Dedifferentiated amniotic fluid mesenchymal stem cell (primary cell): ENCODE results near the gene MDFI.
A peak's percentile ranks its signal among the peaks of the same experiment; 100 is the strongest.

Experiments
- DNase-seq: peaks from one replicate; pipeline ENCODE4 v3.0.0-alpha.2; 2016; ENCODE audit errors: extremely low spot score

The MDFI gene, protein sequence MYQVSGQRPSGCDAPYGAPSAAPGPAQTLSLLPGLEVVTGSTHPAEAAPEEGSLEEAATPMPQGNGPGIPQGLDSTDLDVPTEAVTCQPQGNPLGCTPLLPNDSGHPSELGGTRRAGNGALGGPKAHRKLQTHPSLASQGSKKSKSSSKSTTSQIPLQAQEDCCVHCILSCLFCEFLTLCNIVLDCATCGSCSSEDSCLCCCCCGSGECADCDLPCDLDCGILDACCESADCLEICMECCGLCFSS

DNA sequence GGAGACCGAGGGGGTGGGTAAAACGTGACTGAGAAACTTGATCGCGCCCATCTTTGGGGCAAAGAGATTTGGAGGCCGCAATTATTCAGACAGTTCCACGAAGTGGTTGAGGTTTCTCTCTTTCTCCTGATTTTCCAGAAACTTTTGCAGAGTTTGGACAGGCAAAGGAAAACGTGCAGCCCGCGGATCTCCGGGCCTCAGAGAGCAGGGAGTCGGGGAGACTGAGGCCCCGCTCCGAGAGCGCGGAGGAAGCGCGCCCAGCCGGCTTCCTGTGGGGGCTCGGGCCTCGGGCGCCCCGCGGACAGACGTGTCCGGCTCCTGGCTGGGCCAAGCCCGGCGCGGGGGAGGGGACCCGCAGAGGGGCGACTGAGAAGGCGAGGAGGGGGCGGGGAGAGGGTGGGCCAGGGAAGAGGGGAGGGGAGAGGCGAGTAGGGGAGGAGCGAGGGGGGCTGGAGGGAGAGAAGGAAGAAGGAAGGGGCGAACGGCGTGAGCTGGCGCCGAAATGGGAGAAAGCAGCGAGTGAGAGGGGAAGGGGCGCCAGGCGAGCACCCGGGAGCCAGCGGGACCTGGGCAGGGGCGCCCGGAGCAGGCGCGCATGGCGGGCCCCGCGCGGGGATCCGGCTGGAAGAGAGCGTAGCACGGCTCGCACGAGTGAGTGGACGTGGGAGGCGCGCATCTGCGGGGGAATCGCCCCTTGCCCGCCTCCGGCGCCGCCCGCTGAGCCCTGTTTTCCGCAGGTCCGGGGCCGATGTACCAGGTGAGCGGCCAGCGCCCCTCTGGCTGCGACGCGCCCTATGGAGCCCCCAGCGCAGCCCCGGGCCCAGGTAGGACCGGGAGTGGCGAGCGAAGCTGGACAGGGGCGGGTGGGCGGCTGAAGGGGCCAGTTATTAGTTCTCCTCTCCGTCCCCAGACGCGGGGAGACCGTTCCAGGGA is at the start of gene MDFI:
MDFI (plus strand) TSS at position 467 of the 933 bp plus-strand sequence; CDS start at position 749, 282 bp downstream.
- no peak for DNase-seq

GRCh38 chr6:41589223-41589622 is 49.0 kb upstream of the MDFI start:
- DNase-seq, result no peak

- DNase-seq, result no peak
Measured at GRCh38 chr6:41589636-41590622, 48.3 kb upstream of the MDFI start.

DNA sequence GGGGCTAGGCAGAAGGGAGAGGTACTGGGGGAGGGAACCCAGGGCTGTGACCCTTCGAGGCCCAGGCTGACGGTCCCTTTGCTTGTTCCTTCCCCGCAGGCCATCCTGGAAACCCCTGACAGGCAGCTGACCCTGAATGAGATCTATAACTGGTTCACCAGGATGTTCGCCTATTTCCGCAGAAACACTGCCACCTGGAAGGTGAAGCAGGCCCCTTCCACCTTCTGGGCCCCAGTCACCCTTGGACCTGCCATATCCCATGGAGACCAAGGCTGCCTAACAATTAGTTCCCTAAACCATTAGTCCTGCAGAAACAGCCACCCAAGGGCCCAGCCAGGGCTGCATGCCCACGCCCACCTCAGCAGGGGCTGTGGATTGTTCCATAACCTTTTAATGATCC is 47.1 kb upstream of the MDFI start:
- no peak for DNase-seq

DNA sequence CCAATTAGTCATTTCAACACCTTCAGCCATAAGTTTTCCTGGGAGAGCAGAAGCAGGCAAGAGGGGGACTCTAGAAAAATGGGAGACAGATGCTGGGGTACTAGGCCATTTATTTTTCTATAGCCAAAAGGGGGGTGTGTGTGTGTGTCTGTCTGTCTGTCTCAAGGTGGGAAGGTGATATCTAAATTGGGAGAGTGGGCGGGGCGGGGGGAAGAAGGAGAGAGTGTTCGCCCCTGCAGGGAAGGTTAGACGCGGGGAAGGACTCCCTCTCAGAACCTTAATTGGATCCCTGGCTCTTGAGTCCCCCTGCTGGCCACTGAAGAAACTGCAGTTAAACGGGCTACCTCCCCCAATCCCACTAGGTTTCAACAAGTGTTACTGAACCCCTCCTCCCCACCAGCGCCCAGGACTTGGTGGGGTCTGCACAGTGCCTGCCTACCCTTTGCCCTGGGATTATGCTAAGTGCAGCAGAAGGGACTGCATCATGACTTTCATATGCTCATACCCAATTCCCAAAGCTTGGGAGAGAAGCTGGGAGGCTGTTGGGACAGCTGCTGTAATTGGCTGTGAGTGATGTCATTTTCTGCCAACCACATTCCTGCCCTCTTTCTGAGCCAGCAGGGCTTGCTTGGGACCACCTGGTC is 46.3 kb upstream of the MDFI start:
- peak; percentile 46 for DNase-seq

DNA sequence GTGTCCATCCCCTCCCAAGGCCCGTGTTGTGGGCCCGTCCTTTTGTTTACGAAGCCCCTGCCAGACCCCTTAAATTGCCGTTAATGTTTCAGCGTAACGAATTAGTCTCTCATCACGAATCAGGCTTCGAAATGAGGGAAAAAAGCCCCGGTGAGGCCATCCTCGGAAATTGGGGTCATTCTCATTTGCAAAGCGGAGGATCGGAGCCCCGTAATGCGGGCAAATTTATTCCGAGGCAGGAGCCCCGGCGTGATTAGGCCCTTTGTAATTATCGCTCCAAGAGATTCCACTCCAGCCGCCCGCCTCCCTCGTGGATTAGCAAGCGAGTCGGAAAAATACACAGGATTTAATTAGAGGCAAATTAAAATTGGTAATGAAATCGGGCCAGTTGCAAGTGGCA is 44.9 kb upstream of the MDFI start:
- no peak for DNase-seq

- DNase-seq, result no peak
Measured at GRCh38 chr6:41593839-41594238, 44.4 kb upstream of the MDFI start.

- DNase-seq, result no peak
Measured at GRCh38 chr6:41594326-41594725, 43.9 kb upstream of the MDFI start.

DNA sequence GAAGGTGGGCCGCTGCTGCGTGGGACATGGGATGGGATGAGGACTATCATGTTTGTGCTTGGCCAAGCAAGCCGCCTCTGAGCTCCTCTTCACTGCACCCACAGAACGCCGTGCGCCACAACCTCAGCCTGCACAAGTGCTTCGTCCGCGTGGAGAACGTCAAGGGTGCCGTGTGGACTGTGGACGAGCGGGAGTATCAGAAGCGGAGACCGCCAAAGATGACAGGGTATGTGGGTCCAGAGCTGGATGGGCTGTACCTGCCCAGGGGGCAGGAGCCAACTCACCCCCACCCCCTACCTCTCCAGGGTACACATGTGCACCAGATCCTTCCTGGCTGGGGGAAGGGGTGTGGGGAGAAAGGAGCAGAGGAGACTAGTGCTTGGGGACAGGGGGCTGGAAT is 43.5 kb upstream of the MDFI start:
- no peak for DNase-seq

DNA sequence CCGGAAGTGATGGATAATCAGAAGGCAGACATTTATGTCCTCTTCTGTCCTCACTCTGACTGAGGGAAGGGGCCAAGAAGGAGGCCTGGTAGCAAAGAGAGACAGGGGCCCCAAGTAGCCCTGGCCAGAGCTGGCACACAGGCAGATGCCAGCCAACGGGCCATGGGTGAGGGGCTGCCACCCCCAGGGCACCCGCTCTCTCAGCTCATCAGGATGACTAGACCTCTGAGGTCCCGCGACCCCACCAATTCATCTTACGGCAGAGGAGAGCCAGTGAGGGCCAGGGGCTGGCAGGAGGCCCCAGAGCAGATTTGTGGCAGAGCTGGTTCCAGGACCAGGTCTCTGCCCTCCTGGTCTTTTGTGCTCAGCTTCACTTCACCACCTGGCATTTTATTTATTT is 43.1 kb upstream of the MDFI start:
- DNase-seq, result no peak

DNA sequence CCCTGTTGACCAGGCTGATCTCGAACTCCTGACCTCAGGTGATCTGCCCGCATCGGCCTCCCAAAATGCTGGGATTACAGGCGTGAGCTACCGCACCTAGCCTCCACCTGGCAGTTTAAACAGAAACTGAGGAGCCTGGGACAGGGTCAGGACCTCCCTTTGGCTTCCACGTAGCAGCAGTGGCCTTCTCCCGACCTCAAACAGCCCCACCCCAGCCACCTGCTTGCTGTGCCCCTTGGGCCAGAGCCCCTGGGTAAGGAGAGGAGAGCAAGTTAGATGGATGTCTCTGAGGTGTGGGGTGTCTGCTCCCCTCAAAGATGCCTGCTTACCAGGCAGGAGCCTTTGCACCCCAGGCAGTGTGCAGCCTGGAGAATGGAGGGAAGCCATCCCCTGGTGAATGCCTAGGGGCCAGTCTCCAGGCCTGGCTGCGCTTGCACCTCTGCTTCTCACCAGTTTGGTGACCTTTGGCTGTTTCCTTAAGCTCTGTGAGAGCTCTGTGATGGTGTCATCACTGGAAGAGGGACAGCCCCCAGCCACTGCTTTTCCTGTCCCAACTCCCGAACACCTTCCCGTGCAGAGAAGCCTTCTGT is 42.1 kb upstream of the MDFI start:
- DNase-seq, result no peak

GRCh38 chr6:41596807-41597206 is 41.5 kb upstream of the MDFI start:
- DNase-seq, result no peak

DNA sequence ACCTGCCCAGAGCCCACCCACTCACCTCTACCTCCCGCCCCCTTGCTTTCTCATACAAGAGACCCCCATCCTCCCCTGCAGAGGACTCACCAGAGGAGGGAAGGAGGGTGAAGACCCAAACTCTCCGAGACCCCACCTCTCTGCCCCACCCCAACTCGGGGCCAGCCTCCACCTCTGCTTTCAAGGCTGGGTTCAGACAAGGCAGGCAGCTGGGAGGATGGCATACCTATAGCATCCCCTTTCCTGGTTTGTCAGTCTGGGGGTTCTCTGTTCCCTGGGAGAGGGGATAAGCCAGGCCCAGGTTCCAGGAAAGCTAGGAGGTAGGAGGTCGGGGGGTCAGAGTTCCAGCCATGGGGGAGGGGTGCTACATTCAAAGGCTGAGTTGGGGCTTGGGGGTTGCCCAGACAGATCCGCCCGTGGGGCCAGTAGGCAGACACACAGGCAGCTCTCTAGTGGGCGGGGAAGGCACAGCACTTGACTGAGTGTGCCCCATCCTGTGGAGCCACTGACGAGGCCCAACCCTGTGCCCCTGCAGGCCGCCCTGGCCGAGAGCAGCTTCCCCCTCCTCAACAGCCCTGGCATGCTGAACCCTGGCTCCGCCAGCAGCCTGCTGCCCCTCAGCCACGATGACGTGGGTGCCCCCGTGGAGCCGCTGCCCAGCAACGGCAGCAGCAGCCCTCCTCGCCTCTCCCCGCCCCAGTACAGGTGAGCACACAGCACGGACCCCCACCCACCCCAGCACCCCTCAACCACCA is 40.8 kb upstream of the MDFI start:
- no peak for DNase-seq

DNA sequence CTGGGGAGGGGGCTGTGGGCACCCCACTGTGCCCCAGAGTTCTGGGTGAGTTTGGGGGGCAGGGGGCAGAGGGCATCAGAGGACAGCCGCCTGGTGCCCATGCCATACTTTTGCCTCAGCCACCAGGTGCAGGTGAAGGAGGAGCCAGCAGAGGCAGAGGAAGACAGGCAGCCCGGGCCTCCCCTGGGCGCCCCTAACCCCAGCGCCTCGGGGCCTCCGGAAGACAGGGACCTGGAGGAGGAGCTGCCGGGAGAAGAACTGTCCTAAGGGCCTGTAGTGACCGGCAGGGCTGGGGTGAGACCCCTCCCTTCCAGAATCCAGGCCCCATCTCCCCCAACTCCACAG is 39.6 kb upstream of the MDFI start:
- DNase-seq, result no peak

DNA sequence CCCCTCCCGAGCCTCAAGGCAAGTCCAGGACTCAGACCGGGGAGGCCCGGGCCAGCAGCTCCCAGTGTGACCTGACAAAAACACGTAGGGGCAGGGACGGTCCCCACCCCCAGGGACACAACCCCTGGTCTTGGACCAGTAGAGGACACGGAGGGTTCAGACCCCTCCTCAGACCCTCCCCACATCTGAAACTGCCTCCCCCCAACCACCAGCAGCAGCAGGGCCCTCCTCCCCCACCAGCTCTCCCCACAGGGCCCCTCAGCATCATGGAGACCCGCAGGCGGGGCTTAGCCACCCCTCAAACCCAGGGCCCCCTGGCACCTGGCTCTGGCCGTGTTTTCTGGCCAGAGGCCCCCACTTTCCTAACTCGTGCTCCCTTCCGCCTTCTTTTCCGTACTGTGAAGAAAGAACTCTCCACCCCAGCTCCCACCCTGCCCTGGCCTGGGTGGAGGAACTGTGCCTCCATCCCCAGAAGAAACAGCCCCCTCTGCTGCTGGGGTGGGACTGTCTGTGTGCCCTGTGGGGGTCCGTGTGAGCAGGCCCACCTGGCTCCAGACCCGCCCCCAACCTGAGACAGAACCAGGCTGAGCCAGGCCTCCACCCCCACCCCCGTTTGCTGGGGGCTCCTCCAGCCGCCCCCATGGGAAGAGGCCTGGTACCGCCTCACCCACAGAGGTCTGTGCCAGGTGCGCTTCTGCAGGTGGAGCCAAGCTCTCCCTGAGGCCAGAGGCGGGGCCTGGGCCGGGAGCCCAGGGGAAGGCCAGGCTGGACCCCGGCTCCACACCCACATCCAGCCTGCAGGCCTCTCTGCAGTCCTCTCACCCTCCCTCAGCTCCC is 39.0 kb upstream of the MDFI start:
- DNase-seq, result no peak

- no peak for DNase-seq
Measured at GRCh38 chr6:41599852-41600445, 38.3 kb upstream of the MDFI start.

DNA sequence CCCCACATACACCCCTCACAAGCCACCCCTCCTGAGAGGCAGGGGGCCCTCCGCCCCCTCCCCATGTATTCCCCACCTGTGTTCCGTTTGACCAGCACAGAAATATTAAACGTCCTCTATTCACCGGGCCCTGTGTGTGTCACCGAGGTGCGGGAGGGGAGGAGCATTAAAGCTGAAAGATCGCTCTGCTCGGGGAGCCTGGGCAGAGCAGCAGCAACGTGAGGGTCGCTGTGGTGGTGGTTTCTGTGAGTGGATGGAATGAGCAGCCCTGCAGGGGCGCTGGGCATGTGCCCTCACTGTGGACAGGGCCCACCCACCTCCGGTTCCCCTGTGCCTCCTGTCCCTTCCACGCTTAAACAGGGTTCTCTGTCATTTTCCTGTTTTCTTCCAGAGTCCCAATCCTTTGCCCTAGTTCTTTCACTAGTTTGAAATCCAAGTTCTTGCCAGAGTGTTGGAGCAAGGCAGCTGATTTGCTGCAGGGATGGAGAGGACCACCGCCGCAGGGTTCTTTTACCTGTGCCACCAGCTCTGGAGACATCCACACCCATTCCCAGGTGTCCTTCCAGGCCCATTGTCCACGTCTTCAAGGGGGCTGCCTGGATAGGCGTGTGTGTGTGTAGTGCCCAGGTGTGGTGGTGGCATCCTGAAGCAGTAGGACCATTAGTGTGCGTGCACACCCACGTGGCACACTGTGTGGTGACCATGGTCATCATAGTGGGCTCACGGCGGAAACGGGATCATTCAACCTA is 37.6 kb upstream of the MDFI start:
- DNase-seq, result no peak

DNA sequence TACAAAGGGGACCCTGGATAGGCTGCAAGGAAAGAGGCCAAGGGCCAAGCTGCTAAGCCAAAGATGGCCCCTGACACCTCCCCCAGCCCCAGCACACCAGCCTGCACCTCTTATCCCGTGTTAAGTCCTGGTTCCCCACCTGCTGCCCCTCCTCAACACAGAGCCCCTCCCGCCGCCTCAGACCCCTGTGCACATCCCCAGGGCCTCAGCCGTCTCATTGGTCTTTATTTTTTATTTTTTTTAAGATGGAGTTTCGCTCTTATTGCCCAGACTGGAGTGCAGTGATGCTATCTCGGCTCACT is 37.1 kb upstream of the MDFI start:
- DNase-seq, result no peak

DNA sequence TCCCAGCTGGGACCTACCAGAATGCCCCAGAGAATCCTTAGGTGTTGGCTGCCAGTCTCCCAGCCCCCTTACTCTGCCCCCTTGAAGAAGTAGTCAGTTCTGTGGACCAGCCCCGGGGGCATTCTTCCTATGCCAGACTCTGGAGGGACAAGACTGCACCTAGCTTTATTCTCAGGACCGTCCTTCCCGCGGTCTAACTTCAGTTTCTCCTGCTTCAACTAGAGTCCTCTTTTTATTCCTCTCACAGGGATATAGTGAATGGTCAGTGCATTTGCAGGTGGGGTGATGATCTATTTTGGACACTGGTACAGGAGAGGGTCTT is 35.9 kb upstream of the MDFI start:
- no peak for DNase-seq
